GM18499 (cell line): ENCODE results near the gene FCHSD2.

Experiments
- ATAC-seq: cut with Tn5 transposase; IDR thresholded peaks from one replicate; pipeline ENCODE4 v1.9.1; 2021; ENCODE audit warnings: moderate number of reproducible peaks; ENCODE audit not compliant: insufficient read depth, unreplicated experiment

The FCHSD2 gene

GRCh38 chr11:73142128-73142377 lies at the start of gene FCHSD2:
Gene FCHSD2, minus strand, starts transcription at chr11:73142318. Its CDS starts 441 bp downstream, at chr11:73141877.
- ATAC-seq = no peak

GRCh38 chr11:73191151-73191550 lies 49.0 kb upstream of the FCHSD2 start:
- no peak for ATAC-seq

- ATAC-seq = no peak
Measured at GRCh38 chr11:73190557-73190885, 48.4 kb upstream of the FCHSD2 start.

GRCh38 chr11:73189723-73190556 lies 47.8 kb upstream of the FCHSD2 start:
- no peak for ATAC-seq

GRCh38 chr11:73189315-73189714 lies 47.2 kb upstream of the FCHSD2 start:
- ATAC-seq = no peak

- ATAC-seq = no peak
Measured at GRCh38 chr11:73188301-73188700, 46.2 kb upstream of the FCHSD2 start.

GRCh38 chr11:73187854-73188253 lies 45.7 kb upstream of the FCHSD2 start:
- no peak for ATAC-seq

- ATAC-seq = no peak
Measured at GRCh38 chr11:73186886-73187285, 44.8 kb upstream of the FCHSD2 start.

GRCh38 chr11:73186294-73186850 lies 44.3 kb upstream of the FCHSD2 start:
- ATAC-seq = no peak

- ATAC-seq = no peak
Measured at GRCh38 chr11:73185680-73186293, 43.7 kb upstream of the FCHSD2 start.

- ATAC-seq = no peak
Measured at GRCh38 chr11:73184953-73185671, 43.0 kb upstream of the FCHSD2 start.

- no peak for ATAC-seq
Measured at GRCh38 chr11:73182824-73183321, 40.8 kb upstream of the FCHSD2 start.

GRCh38 chr11:73178681-73179080 lies 36.6 kb upstream of the FCHSD2 start:
- no peak for ATAC-seq

GRCh38 chr11:73177778-73178539 lies 35.8 kb upstream of the FCHSD2 start:
- ATAC-seq = no peak

- no peak for ATAC-seq
Measured at GRCh38 chr11:73177380-73177777, 35.3 kb upstream of the FCHSD2 start.

- ATAC-seq = no peak
Measured at GRCh38 chr11:73176874-73177155, 34.7 kb upstream of the FCHSD2 start.

GRCh38 chr11:73176145-73176873 lies 34.2 kb upstream of the FCHSD2 start:
- ATAC-seq = no peak

- ATAC-seq = no peak
Measured at GRCh38 chr11:73175551-73176144, 33.5 kb upstream of the FCHSD2 start.

- ATAC-seq = no peak
Measured at GRCh38 chr11:73174495-73174791, 32.3 kb upstream of the FCHSD2 start.
